ENCODE results near the gene SLC9A1.

The SLC9A1 gene

GRCh38 chr1:27058966-27059669, 95.8 kb downstream of the SLC9A1 start:
- no peak for FAIRE-seq

GRCh38 chr1:27057801-27058625, 96.9 kb downstream of the SLC9A1 start:
- FAIRE-seq: peak; percentile 30

DNA sequence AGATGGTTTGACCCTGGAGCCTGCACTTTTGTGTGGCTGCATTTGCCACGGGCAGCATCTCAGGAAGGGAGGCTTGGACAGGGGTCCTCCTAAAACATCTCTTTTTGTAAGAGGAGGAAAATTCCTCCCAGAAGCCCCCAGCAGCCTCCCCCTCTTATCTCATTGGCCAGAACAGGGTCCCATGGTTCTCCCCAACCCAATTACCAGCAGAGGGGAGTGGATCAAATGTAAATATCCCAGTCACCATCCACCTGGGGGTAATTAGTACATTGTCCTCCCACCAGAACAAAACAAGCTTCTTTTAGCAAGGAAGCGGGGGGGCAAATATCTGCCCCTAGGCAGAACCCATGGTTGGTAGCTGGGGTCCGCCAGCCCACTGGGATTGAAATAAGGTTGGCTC, 97.5 kb downstream of the SLC9A1 start:
- FAIRE-seq: no peak

DNA sequence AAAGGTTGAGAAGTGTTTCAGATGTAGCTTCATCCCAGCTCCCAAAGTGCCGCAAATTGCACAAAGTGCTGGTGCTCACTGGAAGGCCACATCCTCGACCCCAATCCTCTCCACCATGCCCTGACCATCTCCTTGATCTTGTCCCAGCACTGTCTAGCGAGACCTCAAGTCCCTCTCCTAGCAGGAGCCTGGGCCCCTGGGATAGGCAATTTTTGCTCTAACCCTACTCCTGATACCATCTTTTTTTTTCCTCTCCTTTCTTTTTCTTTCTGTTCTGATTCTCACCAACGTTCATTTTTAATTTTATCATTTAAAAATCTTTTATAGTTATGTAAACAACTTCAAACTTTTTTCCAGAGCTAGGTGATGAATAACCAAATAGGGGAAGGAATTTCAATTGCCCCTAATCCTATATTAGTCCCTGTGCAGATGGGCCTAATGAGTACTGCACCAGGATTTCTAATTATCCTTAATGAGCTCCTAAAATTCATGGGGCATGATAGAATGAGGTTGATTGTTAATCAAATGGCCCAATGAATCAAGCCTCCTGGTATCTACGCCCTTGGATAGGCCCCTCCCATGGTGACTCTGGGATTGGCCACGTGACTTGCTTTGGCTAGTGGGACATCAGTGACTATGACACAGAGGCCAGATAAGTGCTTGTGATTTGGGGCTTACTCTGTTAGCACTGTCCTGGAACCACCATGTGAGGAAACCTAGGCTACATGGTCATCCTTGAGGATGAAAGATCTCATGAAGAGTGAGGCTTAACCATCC, 100.8 kb downstream of the SLC9A1 start:
- FAIRE-seq: no peak

DNA sequence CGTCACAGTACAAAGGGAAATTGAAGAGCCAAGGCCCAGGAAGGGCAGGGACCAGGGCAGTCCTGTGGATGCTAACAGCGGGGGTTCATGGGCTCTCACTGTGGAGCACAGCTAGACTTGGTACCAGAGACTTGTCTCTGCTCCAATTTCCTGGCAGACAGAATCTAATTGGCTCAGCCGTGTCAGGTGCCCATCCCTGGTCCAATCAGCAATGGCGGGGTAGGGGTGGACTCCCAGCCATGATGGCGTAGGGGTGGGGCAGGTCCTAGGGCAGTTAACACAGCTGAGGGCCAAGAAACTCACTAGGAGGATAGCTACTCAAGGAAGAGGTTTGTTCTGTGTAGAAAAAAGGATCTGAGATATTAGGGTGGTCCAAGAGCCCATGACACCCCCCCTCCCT, 102.4 kb downstream of the SLC9A1 start:
- FAIRE-seq: no peak

GRCh38 chr1:27049607-27050006, 105.3 kb downstream of the SLC9A1 start:
- no peak for FAIRE-seq

DNA sequence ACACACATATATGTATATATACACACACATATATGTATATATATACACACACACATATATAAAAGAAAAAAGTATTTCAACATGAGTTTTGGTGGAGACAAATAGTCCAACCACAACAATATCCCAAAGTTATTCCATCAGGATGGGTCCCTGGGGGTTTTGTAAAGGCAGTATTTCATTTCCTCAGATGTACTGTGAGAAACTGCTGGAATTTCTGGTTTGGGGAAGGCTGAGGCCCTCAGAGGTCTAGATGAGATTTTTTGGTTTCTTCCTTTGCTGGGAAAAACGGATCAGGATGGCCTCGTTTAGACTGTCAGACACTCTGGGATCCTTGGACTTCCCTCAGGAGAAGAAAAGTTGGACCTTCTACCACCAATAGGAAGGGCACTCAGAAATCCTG, 105.8 kb downstream of the SLC9A1 start:
- no peak for FAIRE-seq
